Measurements from ENCODE around the gene ZNF207.

The ZNF207 gene

GRCh38 chr17:32333187-32333586 lies 16.8 kb upstream of the ZNF207 start:
- H3K4me3 ChIP-seq (ENCODE audit: low read depth, low read length), result no peak overlapping the region
- in situ Hi-C loops (cut with HindIII; ENCODE audit: low sequenced_read_pairs), result no loop called here
- no peak for DNase-seq (ENCODE audit: low read depth)
- TF ChIP-seq CTCF (IDR thresholded peaks at IDR 0.05; ENCODE audit: low read depth, low read length, missing control alignments), result no peak

GRCh38 chr17:32335046-32335445 lies 14.9 kb upstream of the ZNF207 start:
- in situ Hi-C loops (cut with HindIII; ENCODE audit: low sequenced_read_pairs), result no loop called here
- DNase-seq (ENCODE audit: low read depth), result no peak
- no peak overlapping the region for H3K4me3 ChIP-seq (ENCODE audit: low read depth, low read length)

GRCh38 chr17:32335687-32336086 lies 14.3 kb upstream of the ZNF207 start:
- in situ Hi-C loops (cut with HindIII; ENCODE audit: low sequenced_read_pairs), result no loop called here
- TF ChIP-seq CTCF (IDR thresholded peaks at IDR 0.05; ENCODE audit: low read depth, low read length, missing control alignments), result no peak
- DNase-seq (ENCODE audit: low read depth), result no peak
- no peak overlapping the region for H3K4me3 ChIP-seq (ENCODE audit: low read depth, low read length)

More at GRCh38 chr17:32335046-32335445, 14.9 kb upstream of the ZNF207 start:
- no peak for TF ChIP-seq CTCF (IDR thresholded peaks at IDR 0.05; ENCODE audit: low read depth, low read length, missing control alignments)

- DNase-seq (ENCODE audit: low read depth), result no peak
Observed at GRCh38 chr17:32341141-32341856, 8.7 kb upstream of the ZNF207 start.

GRCh38 chr17:32341857-32342602 lies 7.9 kb upstream of the ZNF207 start, which contains the start of gene C17orf75:
TSS of gene C17orf75 (minus strand) at chr17:32342173. CDS start at chr17:32342139, 34 bp downstream.
- TF ChIP-seq CTCF (IDR thresholded peaks at IDR 0.05; ENCODE audit: low read depth, low read length, missing control alignments), result no peak
- peak within 1 kb of the TSS; percentile 47 for H3K4me3 ChIP-seq (ENCODE audit: low read depth, low read length)
- DNase-seq (ENCODE audit: low read depth), result no peak
- in situ Hi-C loops (cut with HindIII; ENCODE audit: low sequenced_read_pairs), result no loop called here

More at GRCh38 chr17:32341141-32341856, 8.7 kb upstream of the ZNF207 start:
- H3K4me3 ChIP-seq (ENCODE audit: low read depth, low read length), result peak overlapping the region; percentile 47
- in situ Hi-C loops (cut with HindIII; ENCODE audit: low sequenced_read_pairs), result no loop called here
- TF ChIP-seq CTCF (IDR thresholded peaks at IDR 0.05; ENCODE audit: low read depth, low read length, missing control alignments), result peak; percentile 36

GRCh38 chr17:32342603-32343325 lies 7.2 kb upstream of the ZNF207 start:
- no peak for TF ChIP-seq CTCF (IDR thresholded peaks at IDR 0.05; ENCODE audit: low read depth, low read length, missing control alignments)
- in situ Hi-C loops (cut with HindIII; ENCODE audit: low sequenced_read_pairs), result no loop called here
- peak overlapping the region; percentile 47 for H3K4me3 ChIP-seq (ENCODE audit: low read depth, low read length)
- no peak for DNase-seq (ENCODE audit: low read depth)

Data from astrocyte of the cerebellum (primary cell).